Endothelial cell (in vitro differentiated cells): Measurements from ENCODE around the gene ADO. TPM values are rescaled to one million over a fixed set of nuclear protein-coding genes. Genes with fewer than 3 reads are reported as not detected.

Experiments
- DNase-seq: peaks from one replicate; pipeline ENCODE4 v3.0.0; 2021; ENCODE audit warnings: low spot score
- H3K27ac Mint-ChIP-seq: one replicate; pipeline ENCODE4 v1.8.0; 2021; ENCODE audit warnings: mixed read lengths, inconsistent platforms; ENCODE audit not compliant: unreplicated experiment
- H3K27me3 Mint-ChIP-seq: one replicate; pipeline ENCODE4 v1.8.0; 2021; ENCODE audit warnings: mild to moderate bottlenecking, moderate library complexity, mixed read lengths, inconsistent platforms; ENCODE audit not compliant: unreplicated experiment
- H3K36me3 Mint-ChIP-seq: one replicate; pipeline ENCODE4 v1.8.0; 2021; ENCODE audit warnings: mild to moderate bottlenecking, low read depth, mixed read lengths, inconsistent platforms; ENCODE audit not compliant: unreplicated experiment
- H3K4me1 Mint-ChIP-seq: one replicate; pipeline ENCODE4 v1.8.0; 2021; ENCODE audit warnings: mild to moderate bottlenecking, mixed read lengths, inconsistent platforms; ENCODE audit not compliant: unreplicated experiment
- H3K4me3 Mint-ChIP-seq: one replicate; pipeline ENCODE4 v1.8.0; 2021; ENCODE audit warnings: mild to moderate bottlenecking, mixed read lengths, inconsistent platforms; ENCODE audit not compliant: unreplicated experiment
- H3K9me3 Mint-ChIP-seq: one replicate; pipeline ENCODE4 v1.8.0; 2021; ENCODE audit warnings: mixed read lengths, inconsistent platforms; ENCODE audit not compliant: unreplicated experiment
- CTCF ChIP-seq: fragments of 200-600 bp; sonication (generic); IDR thresholded peaks from one replicate; pipeline ENCODE4 v1.5.0; 2021; ENCODE audit warnings: antibody characterized with exemption; ENCODE audit not compliant: unreplicated experiment
- total RNA-seq: library from RNA; stranded (reverse); fragmentation: NEBNext Ultra II Directional; extraction: Animal tissue kit (Norgen Biotek cat#: 25700); gene quantifications from one replicate; pipeline ENCODE4 v1.2.1, GENCODE V29; 2021; ENCODE audit not compliant: unreplicated experiment

Gene ADO
- total RNA-seq, 1 donor from 2014 or later = 25.7 TPM

- Mint-ChIP-seq H3K27ac (no peak overlapping the region), H3K4me1 (peaks cover 18% of the 10 kb centered on the region), H3K27me3 (peaks cover 1% of the 10 kb centered on the region), H3K4me3 (no peak overlapping the region), H3K36me3 (no peaks in the 10 kb centered on the region), H3K9me3 (no peaks in the 10 kb centered on the region)
- no peak for TF ChIP-seq CTCF
- no peak for DNase-seq
These were observed 12.3 kb upstream of the ADO start for GRCh38 chr10:62792261-62792660.

- no peaks in the 10 kb centered on the region for H3K9me3 Mint-ChIP-seq
- no peak overlapping the region for H3K4me3 Mint-ChIP-seq
- TF ChIP-seq CTCF = no peak
- peaks cover 1% of the 10 kb centered on the region for H3K27me3 Mint-ChIP-seq
- H3K4me1 Mint-ChIP-seq = peaks cover 14% of the 10 kb centered on the region
- no peaks in the 10 kb centered on the region for H3K36me3 Mint-ChIP-seq
- no peak for DNase-seq
- no peak overlapping the region for H3K27ac Mint-ChIP-seq
These were observed 10.2 kb upstream of the ADO start for GRCh38 chr10:62794306-62794705.

- Mint-ChIP-seq H3K27ac (no peak overlapping the region), H3K4me1 (peaks cover 7% of the 10 kb centered on the region), H3K27me3 (peaks cover 1% of the 10 kb centered on the region)
These were observed 9.4 kb upstream of the ADO start for GRCh38 chr10:62795100-62795499.

GRCh38 chr10:62795762-62796161, 8.8 kb upstream of the ADO start:
- no peak for DNase-seq
- H3K27me3 Mint-ChIP-seq = peaks cover 1% of the 10 kb centered on the region
- peaks cover 6% of the 10 kb centered on the region for H3K4me1 Mint-ChIP-seq

More at GRCh38 chr10:62795100-62795499, 9.4 kb upstream of the ADO start:
- no peak for DNase-seq
- TF ChIP-seq CTCF = no peak
- Mint-ChIP-seq H3K36me3 (no peaks in the 10 kb centered on the region), H3K4me3 (no peak overlapping the region), H3K9me3 (no peaks in the 10 kb centered on the region)

GRCh38 chr10:62796896-62797295, 7.6 kb upstream of the ADO start:
- no peaks in the 10 kb centered on the region for H3K4me1 Mint-ChIP-seq

More at GRCh38 chr10:62795762-62796161, 8.8 kb upstream of the ADO start:
- Mint-ChIP-seq H3K4me3 (no peak overlapping the region), H3K27ac (no peak overlapping the region), H3K36me3 (no peaks in the 10 kb centered on the region), H3K9me3 (no peaks in the 10 kb centered on the region)
- TF ChIP-seq CTCF = no peak

More at GRCh38 chr10:62796896-62797295, 7.6 kb upstream of the ADO start:
- Mint-ChIP-seq H3K27ac (no peak overlapping the region), H3K9me3 (no peaks in the 10 kb centered on the region), H3K36me3 (no peaks in the 10 kb centered on the region), H3K27me3 (peaks cover 1% of the 10 kb centered on the region), H3K4me3 (no peak overlapping the region)
- DNase-seq = no peak
- no peak for TF ChIP-seq CTCF
